GM18508 (cell line): ENCODE results near the gene CACNG1.

ENCODE experiments used
- ATAC-seq: cut with Tn5 transposase; IDR thresholded peaks from one replicate; pipeline ENCODE4 v1.9.1; 2021; ENCODE audit warnings: moderate number of reproducible peaks; ENCODE audit not compliant: insufficient read depth, unreplicated experiment

CACNG1 gene

GRCh38 chr17:67044016-67044772 lies at the start of gene CACNG1:
Gene CACNG1, plus strand, starts transcription at chr17:67044554. Its CDS starts 107 bp downstream, at chr17:67044661.
- ATAC-seq = no peak

GRCh38 chr17:66994930-66995535 lies 49.3 kb upstream of the CACNG1 start:
- ATAC-seq = no peak

DNA sequence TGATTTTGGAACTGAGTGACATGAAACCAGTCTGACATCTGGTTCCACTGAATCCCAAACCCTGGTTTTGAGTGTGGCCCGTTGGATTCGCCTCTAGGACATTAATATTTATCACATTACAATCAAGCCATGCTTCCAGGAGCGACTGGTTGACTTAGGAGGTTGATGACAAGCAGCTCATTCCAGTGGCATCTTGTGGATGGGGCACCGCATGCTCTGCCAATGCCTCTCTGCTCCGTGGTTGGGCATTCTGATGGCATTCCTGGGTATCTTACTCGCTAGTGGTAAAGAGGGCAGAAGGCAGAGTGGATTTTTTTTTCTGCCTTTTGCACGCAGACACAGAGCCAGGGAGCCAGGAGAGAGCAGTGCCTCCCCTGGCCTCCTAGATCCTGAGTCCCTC lies 48.4 kb upstream of the CACNG1 start:
- no peak for ATAC-seq

DNA sequence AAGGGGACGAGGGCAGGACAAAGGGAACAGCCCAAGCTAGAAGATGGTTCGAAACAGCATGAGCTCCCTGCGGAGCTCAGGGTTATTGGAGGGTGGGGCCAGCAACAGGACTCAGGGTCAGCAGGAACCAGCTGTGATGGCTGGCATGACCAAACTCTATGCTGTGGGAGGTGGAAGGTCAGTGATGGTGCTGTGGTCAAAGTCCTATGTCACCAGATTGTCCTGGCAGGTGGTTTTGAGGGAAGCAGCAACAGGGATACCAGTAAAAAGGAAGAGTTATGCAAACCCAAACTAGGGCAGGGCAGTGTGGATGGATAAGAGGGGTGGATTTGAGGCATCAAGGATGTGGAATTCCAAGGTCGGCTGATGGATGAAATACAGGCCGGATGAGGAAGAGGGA lies 47.4 kb upstream of the CACNG1 start:
- ATAC-seq = no peak

- ATAC-seq = no peak
Measured at GRCh38 chr17:67003231-67003630, 41.1 kb upstream of the CACNG1 start.

- ATAC-seq = no peak
Measured at GRCh38 chr17:67004181-67004580, 40.2 kb upstream of the CACNG1 start.

DNA sequence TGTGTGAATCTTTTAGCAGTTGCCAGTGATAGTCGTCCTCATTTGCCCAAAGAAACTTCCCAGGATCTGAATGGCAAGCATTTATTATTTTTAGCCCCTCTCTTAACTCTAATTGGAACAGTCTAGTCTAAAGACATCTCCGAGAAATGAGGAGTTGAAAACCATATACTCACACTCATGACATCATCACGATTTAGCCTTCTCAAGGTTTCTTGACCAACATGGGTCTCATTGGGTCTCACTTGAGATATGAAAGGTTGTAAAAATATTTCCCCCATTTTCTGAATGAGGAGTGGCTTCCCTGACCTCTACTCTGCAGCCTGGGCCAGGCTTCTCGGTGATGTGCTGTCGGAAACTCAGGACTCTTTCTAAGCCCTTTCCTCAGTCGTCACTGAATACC lies 37.1 kb upstream of the CACNG1 start:
- ATAC-seq = no peak

DNA sequence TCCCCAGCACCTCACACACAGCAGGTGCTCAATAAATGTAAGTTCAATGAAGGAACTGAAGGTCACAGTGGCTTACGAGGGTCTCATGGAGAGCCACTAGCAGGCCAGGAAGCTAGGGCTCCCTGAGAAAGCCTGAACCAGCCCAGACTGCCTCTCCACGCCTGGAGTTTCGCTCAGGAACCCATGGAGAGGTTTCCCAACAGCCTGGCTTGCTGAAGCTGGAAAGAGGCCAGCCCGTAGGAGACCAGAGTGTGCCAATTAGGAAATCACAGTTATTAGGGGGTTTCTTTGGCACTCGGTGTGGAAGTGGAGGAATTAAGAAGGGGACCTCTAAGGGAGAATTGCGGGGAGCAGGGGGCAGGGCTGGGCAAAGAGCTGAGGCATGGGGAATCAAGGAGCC lies 36.3 kb upstream of the CACNG1 start:
- ATAC-seq = no peak

- ATAC-seq = no peak
Measured at GRCh38 chr17:67011527-67012175, 32.7 kb upstream of the CACNG1 start.

GRCh38 chr17:67013891-67014290 lies 30.5 kb upstream of the CACNG1 start:
- ATAC-seq = no peak

DNA sequence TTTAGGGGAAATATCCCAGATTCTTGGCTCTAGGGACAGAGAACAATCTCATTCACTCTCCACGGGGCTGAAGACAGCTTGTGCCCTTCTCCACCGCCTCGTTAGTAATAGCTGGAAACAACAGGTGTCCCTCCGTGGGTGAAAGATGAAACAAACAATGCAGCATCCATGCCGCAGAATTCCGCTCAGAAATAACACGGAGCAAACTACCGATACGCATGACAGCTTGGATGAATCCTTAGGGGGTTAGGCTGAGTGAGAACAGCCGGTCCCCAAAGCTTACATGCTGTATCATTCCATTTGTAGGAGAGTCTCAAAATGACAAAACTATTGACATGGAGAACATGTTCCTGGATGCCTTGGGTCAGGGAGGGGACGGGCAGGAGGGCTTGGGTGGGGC lies 29.4 kb upstream of the CACNG1 start:
- ATAC-seq = no peak

DNA sequence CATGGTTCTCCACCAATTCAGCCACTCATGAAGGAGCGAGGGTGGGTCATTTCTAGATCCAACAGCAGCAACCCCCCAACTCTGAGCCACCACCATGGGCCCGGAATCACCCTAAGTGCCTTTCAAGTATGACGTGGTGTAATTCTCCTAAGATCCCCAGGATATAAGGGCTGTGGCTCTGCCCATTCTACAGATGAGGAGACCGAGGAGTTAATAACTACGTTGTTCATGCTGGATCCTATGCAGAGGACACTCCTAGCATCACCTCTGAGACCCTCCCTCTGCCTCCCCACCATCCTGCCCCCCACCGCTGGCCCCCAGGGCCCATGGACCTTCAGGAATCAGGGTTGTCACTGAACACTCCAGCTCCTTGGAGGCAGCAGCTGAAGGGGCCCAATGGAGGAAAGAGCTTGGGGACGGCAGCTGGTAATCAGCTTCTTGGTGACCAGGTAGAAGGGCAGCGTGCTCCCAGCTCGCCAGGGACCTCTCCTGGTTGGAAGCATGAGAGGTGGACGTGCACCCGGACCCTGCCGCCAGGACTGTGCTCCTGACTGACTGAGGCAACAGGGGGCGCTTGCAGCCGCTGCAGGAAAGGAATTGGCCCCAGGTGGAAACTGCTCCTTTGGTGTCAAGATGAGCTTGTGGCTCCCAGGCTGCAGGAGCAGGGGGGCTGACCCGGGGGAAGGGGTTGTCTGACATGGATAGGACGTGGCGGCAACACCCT lies 28.2 kb upstream of the CACNG1 start:
- no peak for ATAC-seq

- no peak for ATAC-seq
Measured at GRCh38 chr17:67017910-67018309, 26.4 kb upstream of the CACNG1 start.

DNA sequence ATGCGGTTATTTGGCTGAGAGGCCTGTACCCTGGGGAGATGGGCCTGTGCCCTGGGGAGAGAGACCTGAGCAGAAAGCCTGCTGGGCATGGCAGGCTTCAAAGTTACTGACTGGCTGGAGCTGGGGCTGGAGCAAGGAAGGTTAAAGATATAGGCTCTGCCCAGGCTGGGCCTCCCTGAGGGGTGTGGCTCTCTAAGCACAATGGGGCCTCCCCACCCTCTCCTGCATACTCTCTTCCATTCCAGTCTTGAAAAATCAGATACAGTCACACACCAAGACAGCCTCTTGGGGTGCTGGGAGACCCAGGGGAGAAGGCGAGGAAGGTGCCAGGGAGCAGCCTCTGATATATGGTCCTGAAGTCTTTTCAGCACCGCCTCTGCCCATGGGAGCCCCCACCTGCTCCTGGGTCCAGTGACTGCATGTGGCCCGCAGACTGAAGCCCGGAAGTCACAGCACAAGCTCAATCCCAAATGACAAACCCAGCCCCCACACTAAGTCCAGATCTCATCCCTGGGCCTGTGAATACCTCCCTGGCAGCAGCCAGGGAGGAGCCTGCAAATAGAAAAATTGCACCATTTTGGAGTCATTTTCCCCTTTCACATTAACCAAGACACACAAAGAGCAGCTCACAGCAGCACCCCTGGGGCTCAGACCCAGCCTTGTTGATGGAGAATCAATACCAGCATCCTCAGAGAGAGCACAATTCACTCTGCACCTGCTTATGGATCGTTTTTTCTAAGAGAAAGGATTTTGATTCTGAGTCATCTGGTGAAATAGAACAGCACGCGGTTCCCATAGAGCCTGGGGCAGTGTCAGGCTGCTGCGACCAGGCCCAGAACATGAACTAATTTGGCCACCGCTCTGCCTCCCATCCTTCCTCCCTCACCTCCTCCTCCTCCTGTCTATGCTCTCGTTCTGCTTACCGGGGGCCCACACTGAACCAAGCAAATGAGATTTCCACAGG lies 25.6 kb upstream of the CACNG1 start:
- ATAC-seq = no peak

GRCh38 chr17:67019809-67020208 lies 24.5 kb upstream of the CACNG1 start:
- no peak for ATAC-seq

DNA sequence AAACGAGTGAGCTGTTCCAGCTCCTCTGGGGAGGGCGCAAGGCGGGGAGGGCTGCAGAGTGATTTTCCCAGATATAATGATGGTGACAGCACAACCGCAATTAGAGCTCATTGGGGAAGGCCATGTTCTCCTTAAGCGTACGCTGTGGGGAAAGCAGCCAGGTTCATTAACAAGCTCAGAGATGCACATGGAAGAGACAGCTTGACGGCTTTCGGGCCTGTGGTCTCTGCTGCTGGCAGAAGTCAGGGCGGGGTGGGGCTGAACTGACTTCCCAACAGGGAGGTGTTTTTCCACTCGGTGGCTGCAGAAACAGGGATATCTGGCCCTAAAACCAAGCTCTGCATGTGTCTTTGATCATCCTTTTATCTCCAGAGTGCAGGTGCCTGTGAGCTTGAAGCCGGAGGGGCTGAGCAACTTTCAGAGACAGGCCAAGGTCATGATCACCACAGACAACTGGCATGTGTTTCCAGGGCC lies 24.0 kb upstream of the CACNG1 start:
- no peak for ATAC-seq

DNA sequence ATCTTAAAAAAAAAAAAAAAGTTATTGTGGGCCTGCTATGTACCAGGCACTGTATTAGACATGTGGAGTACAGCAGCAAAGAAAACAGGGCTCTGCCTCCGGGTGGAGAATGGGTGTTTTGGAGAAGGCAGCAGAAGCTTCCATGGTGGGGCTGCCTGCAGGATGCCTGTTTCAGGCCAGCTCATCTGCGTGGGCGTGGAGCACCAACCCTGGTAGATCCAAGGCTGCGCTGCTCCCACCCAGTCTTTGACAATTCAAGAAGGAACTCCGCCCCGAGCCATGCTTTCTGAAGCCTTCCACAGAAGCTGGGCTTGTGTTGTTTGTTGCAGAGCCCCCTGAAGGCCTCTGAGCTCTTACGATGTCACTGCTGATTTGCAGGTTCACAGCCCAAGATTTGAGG lies 23.2 kb upstream of the CACNG1 start:
- no peak for ATAC-seq

DNA sequence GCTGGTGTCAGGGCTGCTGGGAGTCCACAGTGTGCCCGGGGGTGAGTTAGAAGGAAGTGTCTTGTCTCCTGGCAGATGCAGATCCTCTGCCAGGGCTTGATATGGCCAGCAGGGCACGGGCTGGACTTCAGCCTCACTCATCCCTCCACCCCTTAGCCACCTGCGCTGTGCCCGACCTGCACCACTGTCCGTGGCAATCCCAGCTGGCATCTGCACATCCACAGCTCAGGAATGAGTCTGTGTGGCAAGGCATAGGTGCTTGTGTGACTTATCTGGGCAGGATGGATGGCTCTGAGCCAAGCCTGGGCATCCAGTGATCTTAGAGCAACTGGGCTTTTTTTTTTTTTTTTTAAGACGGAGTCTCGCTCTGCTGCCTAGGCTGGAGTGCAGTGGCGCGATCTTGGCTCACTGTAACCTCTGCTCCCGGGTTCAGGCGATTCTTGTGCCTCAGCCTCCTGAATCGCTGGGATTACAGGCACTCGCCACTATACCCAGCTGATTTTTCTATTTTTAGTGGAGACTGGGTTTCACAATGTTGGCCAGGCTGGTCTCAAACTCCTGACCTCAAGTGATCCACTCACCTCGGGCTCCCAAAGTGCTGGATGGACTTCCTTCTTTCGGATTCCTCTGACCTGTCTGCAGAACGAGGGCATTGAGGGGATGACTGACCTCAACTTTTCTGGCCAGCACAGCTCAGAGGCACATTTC lies 22.5 kb upstream of the CACNG1 start:
- ATAC-seq = no peak

- ATAC-seq = no peak
Measured at GRCh38 chr17:67022451-67022810, 21.9 kb upstream of the CACNG1 start.
